Effector CD4-positive, alpha-beta T cell (primary cell): ENCODE measurements around the gene PLA2G4E.

Source experiments
- DNase-seq: peaks from one replicate; pipeline ENCODE4 v3.0.0-alpha.2; 2020

Gene PLA2G4E

DNA sequence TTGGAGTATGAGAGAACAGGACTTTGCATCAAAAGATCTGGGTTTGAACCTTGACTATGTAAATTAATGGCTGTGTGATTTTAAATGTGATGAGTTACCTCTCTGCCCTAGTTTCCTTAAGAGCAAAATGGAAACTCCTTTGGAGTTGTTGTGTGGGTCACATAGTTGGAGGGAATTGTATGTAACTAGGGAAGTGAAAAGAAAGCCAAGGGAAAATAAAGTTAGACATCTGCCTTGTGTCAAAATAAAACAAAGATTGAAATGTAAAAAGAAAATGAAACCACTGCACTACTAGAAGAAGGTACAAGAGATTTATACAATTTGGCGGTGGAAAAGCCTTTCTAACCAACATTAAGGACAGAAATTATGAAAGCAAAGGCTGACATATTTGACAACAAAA, 46.8 kb downstream of the PLA2G4E start:
- DNase-seq, result no peak

DNA sequence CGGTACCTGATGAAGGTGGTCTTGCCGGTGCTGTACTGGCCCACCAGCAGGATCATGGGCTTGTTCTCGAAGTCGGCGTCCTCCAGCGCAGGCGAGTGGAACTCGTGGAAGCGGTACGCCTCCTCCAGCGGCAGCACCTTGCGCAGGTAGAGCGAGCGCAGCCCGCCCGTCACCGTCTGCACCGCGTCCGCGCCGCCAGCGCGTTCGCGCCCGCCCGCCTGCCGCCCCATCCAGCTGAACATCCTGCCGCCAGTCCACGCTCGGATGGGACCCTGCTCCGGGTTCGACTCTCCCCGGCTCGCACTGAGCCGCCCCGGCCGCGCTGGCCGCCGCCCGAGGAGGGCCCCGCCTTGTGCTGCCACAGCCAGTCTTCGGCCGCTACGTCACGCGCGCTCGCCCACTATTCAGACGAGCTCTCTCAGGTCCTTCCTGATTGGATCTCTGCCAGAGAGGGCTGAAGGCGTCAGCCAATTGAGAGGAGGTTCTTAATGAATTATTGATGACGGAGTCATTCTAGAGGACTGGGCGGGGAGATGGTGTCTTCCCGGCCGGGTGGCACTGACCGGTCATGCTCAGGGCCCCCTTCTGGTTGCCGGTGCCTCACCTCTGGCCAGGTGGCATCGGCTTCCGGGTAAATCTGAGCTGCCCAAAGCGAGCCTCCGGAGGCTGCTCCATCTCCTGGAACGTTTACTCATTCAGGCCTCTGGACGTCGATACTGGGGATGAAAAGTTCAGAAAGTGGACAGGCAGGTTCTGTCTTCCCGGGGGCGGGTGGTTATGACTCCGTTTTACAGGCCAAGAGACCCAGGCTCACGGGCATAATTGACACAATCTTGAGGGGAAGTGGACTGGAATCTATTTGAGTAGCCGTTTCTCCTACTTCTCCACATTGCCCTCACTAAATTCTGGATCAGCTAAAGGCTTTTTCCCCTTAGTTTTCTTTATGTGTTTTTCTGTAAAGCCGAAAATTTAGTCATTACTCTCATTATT, 48.3 kb downstream of the PLA2G4E start, which contains the start of gene EHD4:
EHD4 (minus strand) TSS at position 305 of the 990 bp plus-strand sequence; CDS start at position 242, 63 bp downstream.
- DNase-seq, result peak; percentile 91

DNA sequence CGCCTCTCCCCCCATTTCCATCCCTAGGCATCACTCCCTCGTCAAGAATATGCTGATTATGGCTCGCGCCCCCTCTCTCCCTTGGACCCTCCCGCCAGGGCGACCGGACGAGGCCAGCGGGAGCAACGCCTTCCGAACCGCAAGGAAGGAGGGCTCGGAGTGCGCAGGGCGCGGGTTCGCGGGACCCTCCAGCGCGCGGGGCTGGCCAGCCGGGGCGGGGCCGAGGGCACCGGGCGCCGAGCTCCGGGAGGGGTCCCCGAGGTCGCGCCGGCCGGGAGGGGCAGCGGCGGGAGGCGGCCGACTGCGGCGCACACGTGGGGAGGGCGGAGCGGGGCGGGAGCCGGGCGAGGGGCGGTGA, 49.0 kb downstream of the PLA2G4E start:
- no peak for DNase-seq

DNA sequence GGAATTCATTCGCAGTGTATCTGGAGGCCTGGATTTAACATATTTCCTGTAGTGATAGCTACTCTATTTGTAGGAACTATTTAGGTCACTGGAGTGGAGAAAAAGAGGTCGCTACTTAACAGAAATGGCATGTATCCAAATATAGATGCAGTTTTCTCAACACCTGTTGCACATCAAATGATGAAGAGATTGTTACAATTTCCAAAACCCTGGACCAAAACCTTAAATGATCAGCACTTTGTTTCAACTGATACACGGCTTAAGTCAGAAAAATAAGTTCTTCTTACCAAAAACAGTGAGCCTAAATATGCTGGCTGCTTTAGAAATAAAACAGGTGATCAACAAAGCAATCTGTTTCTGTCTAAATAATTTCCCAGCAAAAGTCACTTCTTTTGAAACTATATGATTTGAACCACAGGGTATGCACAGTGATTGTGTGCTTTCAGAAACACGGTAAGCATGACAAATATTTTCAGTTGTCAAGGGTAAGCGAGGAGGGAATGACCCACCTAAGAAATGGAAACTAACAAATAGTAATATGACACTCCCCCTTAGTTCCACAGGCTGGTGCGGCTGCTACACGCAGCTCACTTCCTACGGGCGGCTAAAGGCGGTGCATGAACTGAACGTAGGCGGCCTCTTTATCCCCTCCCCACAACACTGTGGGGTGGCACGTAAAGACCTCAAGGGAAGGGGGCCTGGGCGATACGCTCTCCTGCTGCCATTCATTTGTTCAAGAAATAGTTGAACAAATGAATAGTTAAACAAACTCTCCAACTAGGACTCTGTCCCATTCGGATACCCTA, 49.5 kb downstream of the PLA2G4E start:
- DNase-seq, result peak; percentile 65

DNA sequence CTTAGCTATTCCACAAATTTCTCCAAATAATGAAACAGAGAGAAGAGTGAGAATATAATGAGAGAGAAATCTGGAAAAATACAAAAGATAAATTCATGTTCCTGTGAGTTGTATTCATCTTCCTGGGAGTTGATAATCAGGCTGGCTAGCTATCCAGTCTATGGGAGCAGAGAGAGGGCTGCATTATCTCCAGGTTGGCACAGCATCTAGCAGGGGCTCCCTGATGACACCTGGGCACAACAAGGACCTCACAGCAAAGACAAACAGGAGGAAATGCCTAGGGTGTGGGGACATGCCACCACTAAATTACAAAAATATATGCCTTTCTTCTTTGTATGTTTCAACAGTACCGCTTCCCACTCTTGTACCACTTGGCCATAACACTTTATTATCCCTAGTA, 50.4 kb downstream of the PLA2G4E start:
- no peak for DNase-seq

DNA sequence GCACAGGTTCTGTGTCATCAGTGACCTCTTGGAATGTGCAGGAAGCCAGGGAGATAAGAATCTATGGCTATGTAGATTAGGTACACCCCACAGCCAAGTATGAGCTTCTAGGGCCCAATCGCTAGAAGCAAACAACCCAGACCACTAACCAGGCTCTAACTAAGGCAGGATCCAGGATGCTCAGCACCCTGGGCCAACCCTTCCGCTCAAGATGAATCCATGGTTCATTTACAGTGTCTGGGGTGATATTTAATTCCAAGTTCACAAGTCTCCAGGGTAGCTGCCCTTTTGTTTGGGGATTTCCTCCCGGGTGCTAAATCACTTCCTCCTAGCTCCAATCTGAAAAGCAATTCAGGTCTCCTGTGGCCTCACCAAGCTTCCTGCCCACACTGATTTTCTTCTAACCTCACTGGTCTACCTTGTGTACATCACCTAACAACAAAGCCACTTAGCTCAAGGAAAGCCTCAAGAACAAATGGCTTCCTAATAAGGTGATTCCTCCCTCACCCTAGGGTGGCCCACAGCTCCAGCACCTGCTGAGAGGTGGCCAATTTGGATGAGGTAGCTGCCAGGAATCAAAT, 50.9 kb downstream of the PLA2G4E start:
- peak; percentile 40 for DNase-seq

GRCh38 chr15:41968701-41969100, 52.1 kb downstream of the PLA2G4E start:
- no peak for DNase-seq

GRCh38 chr15:41967506-41968206, 53.2 kb downstream of the PLA2G4E start:
- no peak for DNase-seq

DNA sequence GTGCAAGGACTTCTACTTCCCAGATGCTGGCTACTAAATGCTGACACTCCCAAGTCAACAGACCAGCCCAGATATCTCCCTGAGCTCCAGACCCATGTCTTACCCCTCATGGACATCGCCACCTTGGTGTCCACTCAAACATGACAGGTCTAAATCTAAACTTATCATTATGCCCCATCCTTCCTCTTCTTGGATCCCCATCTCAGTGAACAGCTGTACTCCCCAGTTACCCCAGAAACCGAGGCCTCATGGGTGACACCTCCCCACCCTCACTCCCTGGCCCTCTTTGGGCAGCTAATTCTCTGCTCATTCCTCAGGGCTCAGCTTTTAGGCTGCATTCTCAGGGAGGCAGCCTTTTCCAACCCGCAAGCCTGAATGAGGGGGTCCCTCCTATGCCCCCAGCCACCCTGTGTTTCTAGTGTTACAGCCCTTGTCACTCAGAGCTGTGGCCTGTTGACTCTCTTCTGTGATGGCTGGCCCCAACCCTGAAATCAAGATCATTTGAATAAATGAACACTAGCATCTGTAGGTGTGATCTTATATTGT, 53.8 kb downstream of the PLA2G4E start:
- DNase-seq, result no peak

DNA sequence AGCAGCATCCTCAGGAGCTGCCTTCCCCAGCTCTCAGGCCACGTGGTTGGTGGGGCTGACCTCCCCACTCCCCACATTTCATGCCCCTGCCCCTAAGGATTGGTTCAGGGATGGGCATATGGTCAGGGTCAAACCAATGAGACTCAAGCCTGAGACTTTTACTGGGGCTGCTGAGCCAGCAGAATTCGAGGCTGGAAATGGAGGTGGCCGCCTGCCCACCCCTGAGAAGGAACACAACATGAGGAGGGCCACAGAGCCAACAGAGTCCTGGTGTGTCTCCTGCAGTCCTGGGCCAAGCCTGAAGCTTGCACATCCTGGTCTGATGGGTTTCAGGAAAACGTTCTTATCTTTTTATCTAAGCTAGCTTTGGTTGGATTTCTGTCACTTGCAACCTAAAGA, 54.4 kb downstream of the PLA2G4E start:
- DNase-seq, result no peak

GRCh38 chr15:41965441-41966413, 55.1 kb downstream of the PLA2G4E start:
- no peak for DNase-seq

DNA sequence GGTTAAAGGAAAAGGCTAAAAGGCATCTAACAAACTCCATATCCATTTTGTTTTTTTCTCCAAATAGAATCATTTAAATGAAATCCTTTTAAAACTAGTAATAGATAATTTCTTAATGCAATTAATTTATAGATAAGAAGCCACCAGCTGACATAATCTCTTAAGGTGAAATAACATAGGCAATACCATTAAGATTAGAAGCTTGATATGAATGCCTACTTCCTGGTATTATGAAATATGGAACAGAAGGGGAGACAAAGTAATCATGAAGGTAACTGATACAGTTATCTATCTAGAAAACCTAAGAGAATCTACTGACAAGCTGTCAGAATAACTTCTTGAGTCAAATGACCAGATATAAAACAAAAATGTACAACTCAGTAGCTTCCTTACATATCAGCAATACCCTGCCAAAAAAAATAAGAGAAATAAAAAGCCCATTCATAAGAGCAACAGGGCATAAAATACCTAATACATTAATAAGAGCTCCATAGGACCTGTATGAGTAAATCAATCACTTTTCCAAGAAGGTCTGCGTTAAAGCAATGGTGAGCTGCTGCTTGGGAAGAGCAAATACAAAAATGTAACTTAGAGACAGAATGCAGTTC, 59.1 kb downstream of the PLA2G4E start:
- no peak for DNase-seq

GRCh38 chr15:41961001-41961518, 59.8 kb downstream of the PLA2G4E start:
- no peak for DNase-seq

DNA sequence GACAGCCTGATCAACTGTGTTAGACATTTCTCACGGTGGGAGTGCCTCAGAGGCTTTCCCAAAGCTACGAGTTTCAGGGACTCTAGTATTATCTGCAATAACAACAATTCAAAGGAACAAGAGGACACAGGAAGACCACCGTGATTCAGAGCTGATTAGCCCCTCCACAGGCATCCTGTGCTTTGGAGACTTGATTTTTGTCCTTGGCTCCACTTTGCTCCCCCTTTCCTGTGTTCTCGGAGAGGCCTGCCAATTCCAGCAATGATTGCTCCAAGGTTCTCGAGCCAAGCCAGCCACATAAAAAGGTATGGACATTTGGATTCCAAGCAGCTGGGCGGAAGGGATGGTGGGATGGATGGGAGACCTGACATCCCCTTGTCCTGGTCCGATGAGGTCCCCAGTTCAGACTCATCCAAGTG, 62.8 kb downstream of the PLA2G4E start:
- no peak for DNase-seq

DNA sequence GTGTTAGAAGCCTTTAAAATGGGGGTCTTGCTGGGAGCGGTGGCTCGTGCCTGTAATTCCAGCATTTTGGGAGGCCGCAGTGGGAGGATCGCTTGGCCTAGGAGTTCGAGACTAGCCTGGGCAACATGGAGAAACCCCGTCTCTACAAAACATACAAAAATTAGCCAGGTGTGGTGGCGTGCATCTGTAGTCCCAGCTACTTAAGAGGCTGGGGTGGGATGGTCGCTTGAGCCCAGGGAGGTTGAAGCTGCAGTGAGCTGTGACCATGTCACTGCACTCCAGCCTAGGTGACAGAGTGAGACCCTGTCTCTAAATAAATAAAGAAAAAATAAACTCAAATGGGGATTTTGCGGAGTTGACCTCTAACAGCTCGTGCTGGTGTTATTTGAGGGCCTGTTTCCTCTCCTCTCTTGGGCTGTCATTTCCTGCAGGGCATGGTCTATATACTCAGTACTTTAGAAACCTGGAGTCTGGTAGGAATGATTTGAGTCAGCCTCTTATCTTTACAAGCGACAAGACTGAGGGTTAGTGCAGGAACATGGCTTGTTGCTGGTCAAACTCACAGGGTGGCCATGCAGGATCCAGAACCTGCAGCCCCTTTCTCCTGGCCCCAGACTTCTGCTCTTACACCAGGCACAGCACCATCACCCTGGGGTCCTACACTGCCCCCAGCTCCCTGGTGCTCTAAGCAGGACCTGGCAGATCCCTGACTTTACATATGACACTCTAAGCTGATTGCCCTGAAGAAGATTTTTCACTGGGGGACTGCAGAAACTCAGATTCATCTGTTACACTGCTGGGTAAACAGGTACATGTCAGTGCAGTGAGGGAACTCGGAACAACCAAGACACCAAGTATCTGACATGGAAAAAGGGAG, 63.6 kb downstream of the PLA2G4E start:
- no peak for DNase-seq

DNA sequence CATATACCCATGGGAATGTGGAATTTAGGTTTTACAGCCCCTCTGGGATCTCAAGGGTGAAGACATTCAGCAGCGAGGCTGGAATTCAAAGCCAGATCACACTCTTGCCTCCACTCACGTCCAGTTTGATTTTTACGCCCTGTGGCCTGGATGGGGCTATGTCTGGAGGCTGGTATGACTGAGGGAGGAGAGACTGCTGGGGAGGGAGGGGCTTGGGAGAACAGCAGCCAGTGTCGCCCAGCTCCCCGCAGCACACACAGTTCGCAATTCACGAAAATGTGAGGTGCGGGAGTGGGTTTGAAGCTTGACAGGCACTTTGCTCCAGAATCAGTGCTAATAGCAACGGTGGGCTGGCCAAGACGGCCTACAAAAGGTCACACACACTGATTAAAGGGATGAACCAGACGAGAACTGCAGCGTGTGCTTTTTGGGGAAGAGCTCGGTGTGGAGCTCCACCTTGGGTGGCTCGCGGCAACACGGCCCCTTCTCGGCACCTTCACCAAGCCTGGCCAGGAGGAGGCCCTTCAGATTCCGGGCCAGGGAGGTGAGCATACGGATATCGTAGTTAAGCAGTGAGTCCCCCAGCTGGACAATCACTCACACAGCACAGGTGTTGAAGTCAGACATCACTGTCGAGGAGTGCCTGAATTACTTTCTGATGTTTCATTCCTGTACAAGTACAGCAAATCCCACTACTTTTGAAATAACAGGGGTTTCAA, 64.9 kb downstream of the PLA2G4E start:
- DNase-seq, result no peak

- no peak for DNase-seq
These were observed 65.7 kb downstream of the PLA2G4E start for GRCh38 chr15:41955100-41955499.

DNA sequence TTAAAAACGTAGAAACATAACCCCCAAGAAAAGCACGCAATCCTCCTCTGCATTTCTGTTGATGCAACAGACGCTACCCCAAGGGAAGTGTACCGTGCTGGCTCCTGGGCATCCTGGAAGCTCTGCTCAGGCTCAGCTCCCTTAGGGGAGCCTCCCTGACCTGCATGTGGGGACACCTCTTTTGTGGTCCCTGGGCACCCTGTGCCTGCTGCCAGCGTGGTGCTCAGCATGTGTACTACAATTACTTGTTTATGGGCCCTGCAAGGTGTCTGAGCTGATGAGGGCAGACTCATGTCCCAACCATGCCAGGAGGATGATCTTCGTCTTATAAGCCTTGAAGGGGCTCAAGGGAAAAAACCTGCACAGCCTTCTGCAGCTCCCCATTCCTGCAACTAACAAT, 66.8 kb downstream of the PLA2G4E start:
- no peak for DNase-seq
